IPS DF 6.9 (cell line): ENCODE measurements around the gene ATF6B.
"Not testable (repeated sequence)": the region's sequence is repeated elsewhere in the genome, so short reads cannot be mapped to it uniquely, and the experiment has no call there.

ENCODE experiments used
- DNase-seq: peaks from one replicate; pipeline ENCODE4 v3.0.0-alpha.2; 2013; ENCODE audit warnings: low read depth, low spot score
- H3K27ac ChIP-seq: one replicate; pipeline ENCODE4 v1.5.1; 2013; ENCODE audit warnings: low read length, control low read depth
- H3K27me3 ChIP-seq: 2 replicates; pipeline ENCODE4 v1.6.1; 2013; ENCODE audit warnings: mild to moderate bottlenecking, low read length; ENCODE audit not compliant: control insufficient read depth, insufficient read depth
- H3K36me3 ChIP-seq: 2 replicates; pipeline ENCODE4 v1.6.1; 2013; ENCODE audit warnings: low read length; ENCODE audit not compliant: control insufficient read depth, insufficient read depth
- H3K4me1 ChIP-seq: 2 replicates; pipeline ENCODE4 v1.6.1; 2013; ENCODE audit warnings: low read length; ENCODE audit not compliant: control insufficient read depth, insufficient read depth
- H3K4me3 ChIP-seq: 2 replicates; pipeline ENCODE4 v1.5.1; 2013; ENCODE audit warnings: mild to moderate bottlenecking, low read length
- H3K9me3 ChIP-seq: 2 replicates; pipeline ENCODE4 v1.6.1; 2013; ENCODE audit warnings: low read length, inconsistent platforms; ENCODE audit not compliant: control insufficient read depth, insufficient read depth
- WGBS: extraction: QIAGEN DNeasy Blood & Tissue Kit; methylation state at CpG from one replicate; pipeline ENCODE4 v1.1.7; 2013; ENCODE audit warnings: mixed read lengths, missing lambda C conversion rate; ENCODE audit not compliant: insufficient read length, insufficient coverage; 5-methylcytosine and 5-hydroxymethylcytosine counted together

ATF6B gene

DNA sequence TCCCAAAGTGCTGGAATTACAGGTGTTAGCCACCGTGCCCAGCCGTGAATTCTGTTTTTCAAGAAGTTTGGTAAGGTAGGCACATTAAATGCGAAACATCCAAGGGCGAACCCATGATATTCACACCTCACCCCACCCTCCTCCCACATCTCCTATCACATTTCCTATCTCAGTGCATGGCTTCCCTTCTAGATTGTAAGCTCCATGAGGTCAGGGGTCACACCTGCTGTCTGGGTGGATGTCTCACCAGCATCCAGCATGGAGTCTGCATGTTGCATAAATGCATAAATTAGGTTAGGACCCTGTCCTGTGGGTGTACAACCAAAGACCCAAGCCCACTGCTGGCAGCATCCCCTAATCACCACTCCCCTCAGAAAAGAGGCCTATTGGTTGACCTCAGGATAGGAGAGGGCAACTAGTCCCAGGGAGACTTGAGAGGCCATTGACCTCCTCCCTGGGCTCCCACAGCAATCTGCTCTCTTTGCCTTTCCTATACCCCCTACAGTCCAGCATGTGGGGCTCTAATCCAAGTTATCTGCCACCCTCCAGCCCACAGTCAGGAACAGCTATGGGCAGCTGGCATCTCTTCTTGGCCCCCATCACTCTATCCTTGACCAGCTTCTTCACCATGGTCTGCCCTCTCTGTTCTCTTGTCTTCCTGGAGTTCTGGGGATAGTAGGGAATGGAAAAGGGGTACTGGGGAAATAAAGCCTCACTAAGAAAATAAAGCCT lies 19.5 kb upstream of the ATF6B start:
- H3K27ac ChIP-seq: no peak overlapping the region
- no peak for DNase-seq
- H3K4me1 ChIP-seq: peaks cover 9% of the 10 kb centered on the region
- no peaks in the 10 kb centered on the region for H3K27me3 ChIP-seq
- no CpG with 5 or more reads among the region's 4 CpGs for WGBS
- no peaks in the 10 kb centered on the region for H3K9me3 ChIP-seq
- no peaks in the 10 kb centered on the region for H3K36me3 ChIP-seq
- H3K4me3 ChIP-seq: no peak overlapping the region

DNA sequence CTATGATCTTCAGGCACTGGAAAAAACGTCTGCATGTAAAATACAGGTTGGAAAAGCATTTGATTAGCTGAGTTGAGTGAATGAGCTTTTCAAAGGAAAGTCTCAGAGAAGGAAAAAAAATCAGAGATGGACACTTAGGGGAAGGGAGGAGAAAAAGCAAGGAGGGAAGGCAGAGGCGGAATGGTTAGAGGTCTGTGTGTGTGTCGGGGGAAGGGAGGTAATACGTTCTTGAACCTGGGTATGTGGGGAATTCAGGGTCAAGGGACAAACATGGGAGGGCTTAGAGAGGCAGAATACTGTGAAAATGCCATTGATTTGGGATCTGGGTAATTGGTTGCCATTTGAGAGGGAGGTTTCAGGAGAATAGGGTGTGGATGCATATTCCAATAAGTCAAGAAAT lies 18.6 kb upstream of the ATF6B start:
- DNase-seq: no peak
- H3K4me3 ChIP-seq: no peak overlapping the region
- WGBS: no CpG with 5 or more reads among the region's 4 CpGs
- peaks cover 7% of the 10 kb centered on the region for H3K4me1 ChIP-seq
- no peaks in the 10 kb centered on the region for H3K9me3 ChIP-seq
- H3K27ac ChIP-seq: no peak overlapping the region
- H3K36me3 ChIP-seq: no peaks in the 10 kb centered on the region
- no peaks in the 10 kb centered on the region for H3K27me3 ChIP-seq

DNA sequence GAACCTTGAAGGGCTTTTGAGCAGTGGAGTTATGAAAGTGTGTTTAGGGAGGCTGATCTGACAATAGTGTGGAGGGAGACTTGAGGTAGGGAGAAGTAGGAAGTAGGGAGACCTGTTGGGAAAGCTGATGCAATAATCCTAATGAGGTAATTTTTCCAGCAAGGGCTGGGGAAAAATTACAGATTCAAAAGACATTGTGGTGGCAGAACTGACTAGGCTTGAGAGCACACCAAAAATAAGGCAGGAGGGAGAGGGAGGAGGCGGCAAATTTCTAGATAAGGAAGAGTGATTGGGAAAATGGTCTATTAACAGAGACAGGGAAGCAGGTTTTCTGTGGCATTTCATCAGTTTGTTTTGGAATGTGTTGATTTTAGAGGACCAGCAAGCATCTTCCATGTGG lies 18.2 kb upstream of the ATF6B start:
- Histone ChIP-seq H3K9me3 (no peaks in the 10 kb centered on the region), H3K4me1 (peaks cover 6% of the 10 kb centered on the region), H3K27ac (no peak overlapping the region), H3K27me3 (no peaks in the 10 kb centered on the region), H3K4me3 (no peak overlapping the region), H3K36me3 (no peaks in the 10 kb centered on the region)
- WGBS: no CpG with 5 or more reads among the region's 1 CpG
- DNase-seq: no peak

DNA sequence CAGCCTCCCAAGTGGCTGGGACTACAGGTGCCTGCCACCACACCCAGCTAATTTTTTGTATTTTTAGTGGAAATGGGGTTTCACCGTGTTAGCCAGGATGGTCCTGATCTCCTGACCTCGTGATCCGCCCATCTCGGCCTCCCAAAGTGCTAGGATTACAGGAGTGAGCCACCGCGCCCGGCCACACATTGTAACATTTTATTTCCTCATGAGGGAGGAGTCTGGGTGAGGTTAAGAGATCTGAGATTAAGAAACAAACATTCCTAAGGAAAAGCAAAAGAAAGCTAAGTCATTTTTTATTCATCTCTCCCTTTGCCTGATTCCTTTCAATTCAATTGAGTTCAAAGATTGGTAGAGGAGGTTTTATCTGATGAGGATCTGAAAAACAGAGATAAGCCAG lies 16.2 kb upstream of the ATF6B start:
- WGBS: no CpG with 5 or more reads among the region's 7 CpGs
- H3K27me3 ChIP-seq, H3K4me1 ChIP-seq, H3K9me3 ChIP-seq, H3K4me3 ChIP-seq, DNase-seq, H3K36me3 ChIP-seq, H3K27ac ChIP-seq: not testable (repeated sequence)

DNA sequence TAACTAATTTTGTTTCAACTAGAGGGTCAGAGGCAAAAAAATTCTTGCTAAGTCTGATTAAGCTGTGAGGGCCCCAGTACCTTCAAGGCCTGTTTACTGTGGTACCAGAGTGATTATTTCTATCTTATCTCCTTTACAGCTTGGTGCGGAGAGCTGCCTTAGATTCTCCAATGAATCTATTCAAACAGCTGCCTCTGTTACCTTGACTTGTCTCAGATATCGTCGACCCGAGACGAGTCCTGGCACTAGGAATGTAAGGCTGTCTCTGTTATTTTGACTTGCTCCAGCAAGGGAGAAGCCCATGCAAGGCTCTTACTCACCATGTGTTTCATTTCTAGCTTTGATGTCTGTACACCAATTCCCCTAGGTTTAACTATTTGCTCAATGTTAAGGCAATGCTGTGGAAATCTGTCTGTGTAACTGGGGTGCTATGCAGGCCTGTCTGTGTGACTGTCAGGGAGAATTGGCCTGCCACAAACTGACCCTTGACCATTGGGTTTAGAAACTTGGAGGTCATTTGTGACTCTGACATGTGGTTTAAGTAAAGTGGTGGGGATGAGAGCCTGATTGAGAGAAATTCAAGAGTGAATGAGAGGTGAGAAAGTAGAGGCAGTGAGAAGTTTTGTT lies 12.5 kb upstream of the ATF6B start:
- Histone ChIP-seq H3K36me3 (no peaks in the 10 kb centered on the region), H3K4me1 (no peaks in the 10 kb centered on the region), H3K9me3 (no peaks in the 10 kb centered on the region), H3K27me3 (no peaks in the 10 kb centered on the region), H3K4me3 (no peak overlapping the region), H3K27ac (no peak overlapping the region)
- DNase-seq: no peak
- no CpG with 5 or more reads among the region's 5 CpGs for WGBS

- no CpG with 5 or more reads among the region's 5 CpGs for WGBS
- no peaks in the 10 kb centered on the region for H3K27me3 ChIP-seq
- no peak overlapping the region for H3K27ac ChIP-seq
- H3K36me3 ChIP-seq: no peaks in the 10 kb centered on the region
- H3K4me3 ChIP-seq: no peak overlapping the region
- H3K9me3 ChIP-seq: no peaks in the 10 kb centered on the region
- DNase-seq: no peak
- H3K4me1 ChIP-seq: no peaks in the 10 kb centered on the region
Observed at GRCh38 chr6:32139590-32139989, 11.5 kb upstream of the ATF6B start.

DNA sequence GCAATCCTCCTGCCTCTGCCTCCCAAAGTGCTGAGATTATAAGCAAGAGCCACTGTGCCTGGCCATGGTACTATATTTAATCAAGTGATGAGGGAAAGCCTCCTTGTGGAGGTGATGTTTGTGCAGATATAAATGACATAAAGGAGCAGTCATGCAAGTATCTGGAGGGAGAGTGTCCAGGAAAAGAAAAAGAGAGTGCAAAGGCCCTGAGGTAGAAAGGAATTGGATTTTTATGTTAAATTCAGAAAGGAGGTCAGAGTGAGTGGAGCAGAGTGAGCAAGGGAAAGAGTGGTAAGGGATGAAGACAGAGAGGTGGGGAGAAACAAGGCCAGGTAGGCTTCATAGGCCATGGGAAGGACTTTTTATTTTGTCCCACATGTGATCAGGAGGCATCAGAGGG lies 9.4 kb upstream of the ATF6B start:
- no peaks in the 10 kb centered on the region for H3K27me3 ChIP-seq
- no peaks in the 10 kb centered on the region for H3K36me3 ChIP-seq
- H3K27ac ChIP-seq: no peak overlapping the region
- H3K9me3 ChIP-seq: no peaks in the 10 kb centered on the region
- no peak overlapping the region for H3K4me3 ChIP-seq
- no peaks in the 10 kb centered on the region for H3K4me1 ChIP-seq
- no peak for DNase-seq

DNA sequence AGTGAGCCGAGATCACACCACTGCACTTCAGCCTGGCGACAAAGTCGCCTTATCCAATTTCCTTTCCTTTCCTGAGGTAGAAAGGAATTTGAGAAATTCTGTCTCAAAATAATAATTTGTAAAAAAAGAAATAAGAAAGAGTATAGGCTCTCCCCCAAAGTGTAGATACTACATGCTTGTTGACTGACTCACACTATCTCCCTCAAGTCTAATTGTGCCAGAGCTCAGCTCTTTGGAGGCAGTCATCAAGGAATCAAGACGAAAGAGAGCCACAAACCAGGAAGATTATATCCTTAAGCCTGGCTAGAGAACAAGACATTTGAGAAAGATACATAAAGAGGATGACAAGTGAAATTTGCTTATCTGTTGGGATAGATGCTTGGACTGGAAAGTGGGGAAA lies 5.7 kb upstream of the ATF6B start:
- DNase-seq: no peak
- WGBS: no CpG with 5 or more reads among the region's 4 CpGs
- no peaks in the 10 kb centered on the region for H3K9me3 ChIP-seq
- no peak overlapping the region for H3K4me3 ChIP-seq
- H3K27me3 ChIP-seq: no peaks in the 10 kb centered on the region
- no peak overlapping the region for H3K27ac ChIP-seq
- H3K36me3 ChIP-seq: no peaks in the 10 kb centered on the region
- H3K4me1 ChIP-seq: no peaks in the 10 kb centered on the region

DNA sequence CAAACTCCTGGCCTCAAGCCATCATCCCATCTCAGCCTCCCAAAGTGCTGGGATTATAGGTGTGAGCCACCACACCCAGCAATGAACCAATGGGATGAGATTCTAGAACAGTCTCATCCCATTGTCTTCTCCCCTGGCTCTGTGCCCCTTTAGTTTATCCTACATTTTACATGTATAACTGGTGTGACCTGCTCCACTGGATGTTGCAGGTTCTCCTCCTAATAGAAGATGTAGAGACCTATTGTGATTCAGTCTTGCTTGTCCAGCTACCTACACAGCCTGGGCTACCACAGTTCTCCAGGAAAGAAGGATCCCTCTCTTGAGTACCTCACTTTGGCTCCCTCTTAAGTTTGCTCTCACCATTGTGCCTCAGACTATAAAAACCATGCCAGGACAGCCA lies 4.1 kb upstream of the ATF6B start:
- no peak overlapping the region for H3K4me3 ChIP-seq
- no peaks in the 10 kb centered on the region for H3K9me3 ChIP-seq
- H3K36me3 ChIP-seq: no peaks in the 10 kb centered on the region
- DNase-seq: no peak
- H3K27ac ChIP-seq: no peak overlapping the region
- no peaks in the 10 kb centered on the region for H3K27me3 ChIP-seq
- no peaks in the 10 kb centered on the region for H3K4me1 ChIP-seq

DNA sequence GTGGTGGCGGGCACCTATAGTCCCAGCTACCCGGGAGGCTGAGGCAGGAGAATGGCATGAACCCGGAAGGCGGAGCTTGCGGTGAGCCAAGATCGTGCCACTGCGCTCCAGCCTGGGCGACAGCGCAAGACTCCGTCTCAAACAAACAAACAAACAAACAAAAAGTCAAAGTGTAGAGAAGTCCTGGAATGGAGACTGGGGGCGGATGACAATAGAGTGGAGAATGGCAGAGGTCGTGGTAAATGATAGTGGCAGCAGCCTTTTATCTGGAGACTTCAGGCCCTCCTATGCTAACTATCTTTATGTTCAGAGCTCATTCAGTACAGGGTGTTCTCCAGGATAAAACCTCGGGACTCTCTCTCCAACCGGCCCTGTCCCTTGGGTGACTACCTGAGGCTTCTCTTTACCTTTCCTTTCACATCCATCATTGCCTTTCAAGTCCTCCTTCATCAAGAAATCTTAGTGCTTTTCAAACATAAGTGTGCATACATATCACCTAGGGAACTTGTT lies 3.4 kb upstream of the ATF6B start:
- Histone ChIP-seq H3K36me3 (no peaks in the 10 kb centered on the region), H3K27me3 (no peaks in the 10 kb centered on the region), H3K9me3 (no peaks in the 10 kb centered on the region), H3K4me1 (no peaks in the 10 kb centered on the region), H3K27ac (no peak overlapping the region), H3K4me3 (no peak overlapping the region)
- WGBS: no CpG with 5 or more reads among the region's 14 CpGs
- DNase-seq: no peak
